ENCODE results near the gene TRIB2.

The TRIB2 gene

DNA sequence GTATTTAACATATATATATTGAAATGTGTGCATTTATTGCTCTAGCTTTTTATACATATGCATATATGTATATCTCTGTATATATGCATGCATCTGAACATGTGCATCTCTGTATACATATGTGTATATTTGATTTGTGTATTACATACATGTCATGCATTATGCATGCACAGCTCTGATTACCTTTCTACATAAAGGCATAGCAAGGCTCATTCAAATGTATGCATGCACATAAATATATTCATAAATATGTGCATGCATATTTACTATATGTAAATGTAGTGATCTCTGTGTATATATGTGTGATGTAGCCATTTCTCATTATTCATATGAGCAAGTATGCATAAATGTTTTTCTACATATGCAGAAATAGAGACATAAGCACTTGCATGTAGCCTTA, 64.6 kb downstream of the TRIB2 start:
- DNase-seq = no peak

DNA sequence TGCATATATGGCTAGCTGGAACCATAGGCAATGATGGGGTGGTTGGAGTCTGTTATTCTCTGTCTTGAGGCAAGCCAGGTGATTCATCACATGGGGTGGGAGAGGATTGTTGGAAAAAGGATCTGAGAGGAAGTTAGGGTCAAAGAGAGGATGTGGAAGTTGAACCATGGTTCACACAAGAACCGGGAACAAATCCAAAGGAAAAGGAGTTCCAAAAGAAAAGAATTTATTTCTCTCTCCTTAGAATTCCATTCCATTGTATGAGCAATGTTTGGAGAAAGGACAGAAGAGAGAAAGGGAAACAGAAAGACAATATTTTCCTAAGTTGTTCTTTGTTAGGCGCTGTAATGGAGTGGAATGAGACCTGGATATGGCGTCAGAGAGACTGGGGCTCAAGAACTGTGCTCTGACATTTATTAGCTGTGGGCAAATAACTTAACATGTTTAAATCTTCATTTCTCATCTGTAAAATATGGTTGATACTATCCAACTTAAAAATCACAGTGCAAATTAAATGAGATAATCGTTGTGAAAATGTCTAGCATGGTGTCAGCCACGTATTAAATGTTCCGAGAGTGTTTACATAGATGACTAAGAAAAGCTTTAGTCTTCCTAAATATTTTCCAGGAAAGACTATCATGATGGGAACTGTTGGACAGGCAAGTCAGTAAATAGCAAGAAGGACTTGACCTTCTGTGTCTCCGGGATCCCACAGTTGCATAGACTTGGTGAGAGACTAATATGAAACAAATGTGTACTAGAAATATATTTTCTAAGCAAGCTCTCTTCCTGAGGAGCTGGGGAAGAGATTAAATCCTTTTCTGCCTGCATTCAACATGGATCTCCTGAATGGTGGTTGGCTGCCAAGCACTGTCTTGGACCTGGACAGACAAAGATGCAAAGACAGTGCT, 71.4 kb downstream of the TRIB2 start:
- DNase-seq = no peak

DNA sequence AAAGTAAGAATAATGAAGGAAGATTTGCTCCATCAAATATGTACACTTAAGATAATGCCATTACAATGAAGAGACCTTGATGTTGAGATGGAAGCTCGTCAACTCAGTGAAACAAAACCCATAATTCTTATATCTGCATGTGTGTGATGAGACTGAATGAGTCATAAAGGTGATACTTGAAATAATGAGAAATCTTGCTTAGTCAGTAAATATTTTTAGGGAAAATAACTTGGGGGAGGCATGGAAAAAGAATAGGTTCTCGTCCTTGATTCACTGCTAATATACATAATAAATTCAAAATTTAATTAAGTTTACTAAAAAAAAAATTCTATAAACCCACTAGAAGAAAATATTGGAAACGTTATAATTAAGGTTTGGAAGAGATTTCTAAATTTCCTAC, 75.2 kb downstream of the TRIB2 start:
- no peak for DNase-seq
